Heart right ventricle (tissue), 16 donors: ENCODE results near the gene SLC25A12. TPM values are rescaled to one million over a fixed set of nuclear protein-coding genes. Genes with fewer than 3 reads are reported as not detected.

Experiments
- ATAC-seq, 8 donors: fragments of 200-7000 bp; cut with Tn5 transposase; one replicate each; pipeline ENCODE4 v1.9.1; 2020; ENCODE audit warnings: mild to moderate bottlenecking in 8 of 8, moderate library complexity in 8 of 8, moderate number of reproducible peaks in 1 of 8
- DNase-seq, 2 donors: peaks; one replicate each; pipeline ENCODE4 v3.0.0-alpha.2; 2020
- H3K27ac ChIP-seq, 10 donors: fragments of 200-600 bp; sonication (generic) in 2 of 10; one replicate each; pipeline versions ENCODE4 v1.5.0 to v1.8.0; 2020 to 2022; ENCODE audit warnings: mild to moderate bottlenecking in 3 of 10
- H3K27me3 ChIP-seq, 7 donors: fragments of 200-600 bp; one replicate each; pipeline ENCODE4 v1.8.0; 2021 to 2022; ENCODE audit warnings: mild to moderate bottlenecking in 2 of 7
- H3K36me3 ChIP-seq, 9 donors: fragments of 200-600 bp; sonication (generic) in 1 of 9; one replicate each; pipeline versions ENCODE4 v1.5.0 to v1.8.0; 2020 to 2022; ENCODE audit warnings: mild to moderate bottlenecking in 2 of 9
- H3K4me1 ChIP-seq, 9 donors: fragments of 200-600 bp; sonication (generic) in 1 of 9; one replicate each; pipeline versions ENCODE4 v1.5.0 to v1.8.0; 2020 to 2022; ENCODE audit warnings: mild to moderate bottlenecking in 4 of 9
- H3K4me3 ChIP-seq, 10 donors: fragments of 200-600 bp; sonication (generic) in 2 of 10; one replicate each; pipeline versions ENCODE4 v1.5.0 to v1.8.0; 2020 to 2022; ENCODE audit warnings: mild to moderate bottlenecking in 7 of 10, moderate library complexity in 2 of 10
- H3K9me3 ChIP-seq, 11 donors: fragments of 200-600 bp in 10 of 11; sonication (generic) in 2 of 11; one replicate each; pipeline versions ENCODE4 v1.5.0 to v1.8.0; 2013 to 2022; ENCODE audit warnings: mild to moderate bottlenecking in 2 of 11, control low read depth in 1 of 11, moderate library complexity in 1 of 11
- WGBS, 2 donors: extraction: QIAGEN DNeasy Blood & Tissue Kit; methylation state at CpG; one replicate each; pipeline ENCODE4 v1.1.7; 2013; ENCODE audit warnings: inconsistent platforms in 1 of 2; 5-methylcytosine and 5-hydroxymethylcytosine counted together
- intact Hi-C, 10 donors: fragments of 100-400 bp; cut with DNase I; formaldehyde crosslinking; loops; one replicate each; pipeline versions ENCODE4 v1.11.1 to v1.14.2; 2022
- long read RNA-seq, 3 donors: library from polyadenylated mRNA; unstranded; transcript quantifications; one replicate each; pipeline ENCODE4 v2.0.0, GENCODE V29; 2020 to 2021
- polyA plus RNA-seq, 2 donors: library from polyadenylated mRNA; stranded (reverse); fragments of 200-250 nt; gene quantifications; one replicate each; pipeline ENCODE4 v1.2.3, GENCODE V29; 2013
- total RNA-seq, 10 donors: library from RNA; stranded (reverse); fragmentation: NEBNext Ultra II Directional in 3 of 10; extraction: Animal tissue kit (Norgen Biotek cat#: 25700) in 3 of 10; gene quantifications; one replicate each; pipeline versions ENCODE4 v1.2.1 to v1.2.4, GENCODE V29; 2021 to 2023
- TF ChIP-seq, protein P1 (sequence below), 9 donors: fragments of 200-600 bp; sonication (generic) in 2 of 9; IDR thresholded peaks; one replicate each; pipeline versions ENCODE4 v1.5.0 to v1.8.0; 2021 to 2022; ENCODE audit warnings: antibody characterized with exemption in 9 of 9, mild to moderate bottlenecking in 5 of 9, moderate library complexity in 1 of 9
- donor health status: Arrhythmogenic right ventricular cardiomyopathy.
- donor health status: ischemic (EF 13 %, LVEDD 7.1; RV severe dilation, severe dysfunction).
- donor health status: healthy with polysubstance abuse.
- donor health status: DM: no; HTN: yes; CAD: no.
- donor health status: DM: no; HTN: no; CAD: no.
- donor health status: ischemic (EF 25% LVEDD 6.9; RV normal size, moderate dysfunction).
- donor health status: ischemic (EF 25% LVEDD 5.7; RV mildly dilated, moderate dysfunction).
- donor health status: healthy.
- donor health status: DM: yes; HTN: yes; CAD: no.
- donor health status: Ischemic cardiomyopathy.
- donor health status: ischemic (EF 35%, LVEDD 5.7; RV mildly dilated, moderate dysfunction).
- donor health status: nonischemic (EF 11% LVEDD 7.7; RV severe dilation, severe dysfunction).
- donor health status: DM: yes; HTN: yes; CAD: no.
- donor health status: PGD.
- donor health status: ischemic (EF 29% LVEDD 5.4; RV normal size, mild dysfunction).
- donor health status: nonischemic (EF 23%, LVEDD 6.1; RV moderate dilation, normal function).

The SLC25A12 gene, protein sequence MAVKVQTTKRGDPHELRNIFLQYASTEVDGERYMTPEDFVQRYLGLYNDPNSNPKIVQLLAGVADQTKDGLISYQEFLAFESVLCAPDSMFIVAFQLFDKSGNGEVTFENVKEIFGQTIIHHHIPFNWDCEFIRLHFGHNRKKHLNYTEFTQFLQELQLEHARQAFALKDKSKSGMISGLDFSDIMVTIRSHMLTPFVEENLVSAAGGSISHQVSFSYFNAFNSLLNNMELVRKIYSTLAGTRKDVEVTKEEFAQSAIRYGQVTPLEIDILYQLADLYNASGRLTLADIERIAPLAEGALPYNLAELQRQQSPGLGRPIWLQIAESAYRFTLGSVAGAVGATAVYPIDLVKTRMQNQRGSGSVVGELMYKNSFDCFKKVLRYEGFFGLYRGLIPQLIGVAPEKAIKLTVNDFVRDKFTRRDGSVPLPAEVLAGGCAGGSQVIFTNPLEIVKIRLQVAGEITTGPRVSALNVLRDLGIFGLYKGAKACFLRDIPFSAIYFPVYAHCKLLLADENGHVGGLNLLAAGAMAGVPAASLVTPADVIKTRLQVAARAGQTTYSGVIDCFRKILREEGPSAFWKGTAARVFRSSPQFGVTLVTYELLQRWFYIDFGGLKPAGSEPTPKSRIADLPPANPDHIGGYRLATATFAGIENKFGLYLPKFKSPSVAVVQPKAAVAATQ
- total RNA-seq, result 100 to 1,000 TPM in 9 of 10 donors, 10 to 100 TPM in 1; 86.4 to 169 (median 123) TPM
- polyA plus RNA-seq, result 10 to 100 TPM; 37.5 to 37.6 TPM
- long read RNA-seq, donor 1, transcript SLC25A12-202 (18 exons, 2,979 nt), result major isoform, 155 of 215 reads
- long read RNA-seq, donor 1, partial matches to known transcripts, result 31 of 215 reads
- long read RNA-seq, donor 1, other reads (novel, unspliced or antisense), result 28 of 215 reads
- long read RNA-seq, donor 2, transcript SLC25A12-202 (18 exons, 2,979 nt), result major isoform, 268 of 347 reads
- long read RNA-seq, donor 2, partial matches to known transcripts, result 39 of 347 reads
- long read RNA-seq, donor 2, other reads (novel, unspliced or antisense), result 38 of 347 reads
- long read RNA-seq, donor 3, transcript SLC25A12-202 (18 exons, 2,979 nt), result major isoform, 624 of 765 reads
- long read RNA-seq, donor 3, partial matches to known transcripts, result 80 of 765 reads
- long read RNA-seq, donor 3, other reads (novel, unspliced or antisense), result 59 of 765 reads

DNA sequence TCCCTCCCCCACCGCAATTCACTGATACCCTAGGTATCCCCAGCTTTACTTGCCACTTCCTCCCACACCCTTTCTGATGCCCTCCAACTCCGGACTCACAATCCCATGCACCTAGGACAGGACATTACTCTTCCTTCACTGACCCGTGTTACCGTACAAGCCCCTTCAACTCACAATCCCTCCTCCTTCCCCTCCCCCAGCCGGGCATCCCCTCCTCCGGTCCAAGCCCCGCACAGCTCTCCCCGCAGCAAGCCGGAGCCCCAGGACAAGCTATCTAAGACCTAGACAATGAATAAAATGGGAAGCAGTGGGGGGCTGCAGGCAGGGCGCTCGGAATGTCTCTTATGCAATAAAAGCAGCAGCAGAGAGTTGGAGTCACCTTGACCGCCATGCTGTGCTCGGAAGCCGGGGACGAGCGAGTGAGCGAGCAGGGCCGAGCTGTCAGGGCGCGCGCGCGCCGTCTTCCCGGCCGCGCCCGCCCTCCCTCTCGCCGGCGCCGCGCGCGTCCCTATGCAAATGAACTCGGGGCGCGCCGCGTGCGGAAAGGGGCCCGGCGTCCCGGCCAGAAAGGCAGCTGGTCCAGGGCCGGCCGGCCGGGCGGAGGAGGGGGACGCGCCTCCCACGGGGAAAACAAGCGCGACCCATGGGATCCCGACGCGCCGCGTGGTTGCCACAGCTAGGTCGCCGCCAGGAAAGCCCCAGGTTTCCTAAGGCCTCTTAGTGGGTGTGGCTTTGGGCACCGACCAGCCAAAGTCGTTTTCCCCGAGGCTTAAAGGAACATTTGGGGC, at the start of gene SLC25A12:
TSS of gene SLC25A12 (minus strand) at position 421 of the 788 bp plus-strand sequence. CDS start at position 391, 30 bp downstream.
- intact Hi-C loops, result loop anchor here in 4 of 10 donors (1.0 to 5.0 kb wide), 4 partner anchors 28 to 42 kb away; partner anchors contain the start of gene HAT1 (in 3 of the 4)
- Histone ChIP-seq H3K27me3 (peaks cover 0 to 4% (median 0%) of the 10 kb centered on the region in 7 donors), H3K9me3 (peaks cover 0 to 6% (median 0%) of the 10 kb centered on the region in 11 donors), H3K4me3 (peak within 1 kb of the TSS; percentile 75 to 95 (median 84)), H3K4me1 (peaks cover 0 to 44% (median 21%) of the 10 kb centered on the region in 9 donors), H3K27ac (peak within 1 kb of the TSS; percentile 73 to 95 (median 86)), H3K36me3 (peaks cover 0 to 15% (median 0%) of the 10 kb centered on the region in 9 donors)
- TF ChIP-seq, protein P1, sequence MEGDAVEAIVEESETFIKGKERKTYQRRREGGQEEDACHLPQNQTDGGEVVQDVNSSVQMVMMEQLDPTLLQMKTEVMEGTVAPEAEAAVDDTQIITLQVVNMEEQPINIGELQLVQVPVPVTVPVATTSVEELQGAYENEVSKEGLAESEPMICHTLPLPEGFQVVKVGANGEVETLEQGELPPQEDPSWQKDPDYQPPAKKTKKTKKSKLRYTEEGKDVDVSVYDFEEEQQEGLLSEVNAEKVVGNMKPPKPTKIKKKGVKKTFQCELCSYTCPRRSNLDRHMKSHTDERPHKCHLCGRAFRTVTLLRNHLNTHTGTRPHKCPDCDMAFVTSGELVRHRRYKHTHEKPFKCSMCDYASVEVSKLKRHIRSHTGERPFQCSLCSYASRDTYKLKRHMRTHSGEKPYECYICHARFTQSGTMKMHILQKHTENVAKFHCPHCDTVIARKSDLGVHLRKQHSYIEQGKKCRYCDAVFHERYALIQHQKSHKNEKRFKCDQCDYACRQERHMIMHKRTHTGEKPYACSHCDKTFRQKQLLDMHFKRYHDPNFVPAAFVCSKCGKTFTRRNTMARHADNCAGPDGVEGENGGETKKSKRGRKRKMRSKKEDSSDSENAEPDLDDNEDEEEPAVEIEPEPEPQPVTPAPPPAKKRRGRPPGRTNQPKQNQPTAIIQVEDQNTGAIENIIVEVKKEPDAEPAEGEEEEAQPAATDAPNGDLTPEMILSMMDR (IDR thresholded peaks at IDR 0.05), result no peak
- 0% methylated on average over 60 to 63 of the region's 63 CpGs for WGBS, 2 donors
- peak; percentile 98 to 99 (median 98) for ATAC-seq
- DNase-seq, result peak; percentile 80 to 85

DNA sequence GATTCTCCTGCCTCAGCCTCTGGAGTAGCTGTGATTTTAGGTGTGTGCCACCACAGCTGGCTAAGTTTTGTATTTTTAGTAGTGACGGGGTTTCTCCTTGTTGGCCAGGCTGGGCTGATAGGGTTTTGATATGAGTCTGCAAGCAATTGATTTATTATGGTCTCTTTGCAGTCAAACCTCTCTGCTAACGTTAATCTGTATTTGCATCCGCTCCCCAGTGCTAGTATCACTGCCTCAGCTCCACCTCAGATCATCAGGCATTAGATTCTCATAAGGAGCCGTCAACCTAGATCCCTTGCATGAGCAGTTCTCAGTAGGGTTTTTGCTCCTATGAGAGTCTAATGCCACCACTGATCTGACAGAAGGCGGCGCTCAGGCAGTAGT, 47.3 kb upstream of the SLC25A12 start:
- H3K4me1 ChIP-seq, result peaks cover 0 to 27% (median 6%) of the 10 kb centered on the region in 9 donors
- H3K9me3 ChIP-seq, result peaks cover 0 to 4% (median 0%) of the 10 kb centered on the region in 11 donors
- intact Hi-C loops, result no loop called here
- DNase-seq, result no peak
- H3K27me3 ChIP-seq, result no peaks in the 10 kb centered on the region
- ATAC-seq, result no peak
- no peak overlapping the region for H3K4me3 ChIP-seq
- 98 to 99% methylated on average over 6 of the region's 6 CpGs for WGBS, 2 donors
- H3K27ac ChIP-seq, result no peak overlapping the region
- TF ChIP-seq, protein P1 (IDR thresholded peaks at IDR 0.05), result no peak
- H3K36me3 ChIP-seq, result peaks cover 0 to 8% (median 0%) of the 10 kb centered on the region in 9 donors

DNA sequence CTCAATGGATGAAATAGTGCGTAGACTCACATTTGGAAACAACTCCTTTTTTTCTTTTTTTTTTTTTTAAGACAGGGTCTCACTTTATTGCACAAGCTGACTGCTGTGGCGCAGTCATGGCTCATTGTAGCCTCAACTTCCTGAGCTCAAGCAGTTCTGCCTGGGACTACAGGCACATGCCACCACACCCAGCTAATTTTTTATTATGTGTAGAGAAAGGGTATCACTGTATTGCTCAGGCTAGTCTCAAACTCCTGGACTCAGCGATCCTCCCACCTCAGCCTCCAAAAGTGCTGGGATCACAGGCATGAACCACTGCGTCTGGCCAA, 45.7 kb upstream of the SLC25A12 start:
- WGBS, 2 donors, result 80 to 93% methylated on average over 4 of the region's 4 CpGs
- DNase-seq (no peak), ATAC-seq (no peak)

More for the DNA sequence above, 45.7 kb upstream of the SLC25A12 start:
- TF ChIP-seq, protein P1 (IDR thresholded peaks at IDR 0.05), result no peak
- H3K36me3 ChIP-seq, result peaks cover 0 to 8% (median 0%) of the 10 kb centered on the region in 9 donors
- peaks cover 0 to 4% (median 0%) of the 10 kb centered on the region in 11 donors for H3K9me3 ChIP-seq
- peaks cover 0 to 27% (median 14%) of the 10 kb centered on the region in 9 donors for H3K4me1 ChIP-seq
- no peaks in the 10 kb centered on the region for H3K27me3 ChIP-seq
- intact Hi-C loops, result no loop called here
- H3K27ac ChIP-seq, result no peak overlapping the region
- H3K4me3 ChIP-seq, result no peak overlapping the region
